Measurements from ENCODE around the gene AOC2.
"Not testable (repeated sequence)": the region's sequence is repeated elsewhere in the genome, so short reads cannot be mapped to it uniquely, and the experiment has no call there.

AOC2 gene

GRCh38 chr17:42832213-42832933 is 12.0 kb upstream of the AOC2 start:
- no peak for DNase-seq (ENCODE audit: extremely low read depth in 1 of 2, low read depth in 1 of 2)

- DNase-seq (ENCODE audit: extremely low read depth in 1 of 2, low read depth in 1 of 2), result peak; percentile 75 to 85
These were observed 11.2 kb upstream of the AOC2 start, which contains the start of gene PSME3 for GRCh38 chr17:42832934-42833766. PSME3 (plus strand) TSS chr17:42833397; CDS start chr17:42833632, 235 bp downstream.

DNA sequence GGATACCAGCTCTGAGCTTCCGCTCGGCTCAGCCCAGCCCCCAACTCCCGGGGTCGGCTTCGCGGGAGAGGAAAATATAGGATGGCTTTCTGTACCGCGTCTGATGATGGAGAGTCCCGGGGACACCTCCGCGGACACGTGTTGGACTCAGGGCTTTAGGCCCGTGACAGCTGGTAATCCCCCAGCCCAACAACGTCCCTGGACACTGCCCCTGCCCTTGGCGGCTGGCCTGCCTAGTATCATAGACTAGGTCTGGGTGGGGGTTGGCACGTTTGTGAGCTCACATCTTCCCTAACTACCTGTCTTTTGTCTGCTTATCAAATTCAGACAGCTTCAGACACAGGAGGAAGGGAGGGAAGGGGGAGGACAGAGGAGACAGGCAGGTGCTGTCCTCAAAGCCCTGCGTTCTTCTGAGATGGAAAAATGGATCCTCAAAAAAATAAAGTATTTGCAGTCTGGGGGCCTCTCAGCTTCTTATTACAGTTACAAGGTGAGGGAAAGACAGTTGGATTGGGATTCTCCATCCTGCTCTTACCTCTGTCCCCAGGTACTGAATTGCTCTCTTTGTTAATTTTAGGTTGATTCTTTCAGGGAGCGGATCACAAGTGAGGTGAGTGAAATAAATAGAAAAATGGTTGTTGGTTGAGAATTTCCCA is 10.5 kb upstream of the AOC2 start:
- DNase-seq (ENCODE audit: extremely low read depth in 1 of 2, low read depth in 1 of 2), result no peak

GRCh38 chr17:42835732-42836131 is 8.6 kb upstream of the AOC2 start:
- no peak for DNase-seq (ENCODE audit: extremely low read depth in 1 of 2, low read depth in 1 of 2)

DNA sequence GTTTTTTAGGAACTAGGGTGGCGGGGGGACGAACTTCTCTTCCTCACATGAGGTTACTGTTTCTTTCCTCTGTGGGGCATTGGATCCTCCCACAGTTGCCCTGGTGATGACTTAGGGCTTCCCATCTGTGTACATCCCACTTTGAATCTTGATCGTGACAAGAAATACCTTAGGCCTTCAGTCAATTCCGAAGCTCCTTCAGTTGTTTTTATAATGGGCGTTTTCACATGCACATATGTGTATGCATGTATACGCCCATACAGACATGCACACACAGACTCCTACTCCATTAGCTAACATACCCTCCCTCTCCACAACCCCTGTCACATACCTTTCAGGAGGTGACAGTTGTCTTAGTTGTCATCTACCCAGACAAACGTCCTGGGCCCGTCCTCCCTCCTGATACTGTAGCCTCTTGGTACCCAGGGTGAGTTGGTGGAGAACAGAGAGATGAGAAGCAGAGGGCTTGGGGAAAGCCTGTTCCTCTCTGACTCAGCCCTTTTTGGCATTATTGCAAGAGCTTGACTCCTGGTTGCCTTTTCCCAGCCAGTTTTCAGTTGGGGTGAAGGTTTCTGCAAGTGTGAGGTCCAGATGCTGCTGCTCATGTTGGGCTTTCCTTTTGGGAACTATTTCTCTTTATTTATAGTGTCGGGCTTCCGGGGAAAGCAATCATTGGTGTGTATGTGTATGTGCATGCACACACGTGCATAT is 2.2 kb upstream of the AOC2 start:
- no peak for DNase-seq (ENCODE audit: extremely low read depth in 1 of 2, low read depth in 1 of 2)

GRCh38 chr17:42843358-42843934 is 934 bp upstream of the AOC2 start:
- no peak for DNase-seq (ENCODE audit: extremely low read depth in 1 of 2, low read depth in 1 of 2)

- DNase-seq (ENCODE audit: extremely low read depth in 1 of 2, low read depth in 1 of 2), result no peak
These were observed 578 bp downstream of the AOC2 start for GRCh38 chr17:42844761-42845555.

- no peak for DNase-seq (ENCODE audit: extremely low read depth in 1 of 2, low read depth in 1 of 2)
These were observed 1.2 kb downstream of the AOC2 start for GRCh38 chr17:42845556-42845917.

DNA sequence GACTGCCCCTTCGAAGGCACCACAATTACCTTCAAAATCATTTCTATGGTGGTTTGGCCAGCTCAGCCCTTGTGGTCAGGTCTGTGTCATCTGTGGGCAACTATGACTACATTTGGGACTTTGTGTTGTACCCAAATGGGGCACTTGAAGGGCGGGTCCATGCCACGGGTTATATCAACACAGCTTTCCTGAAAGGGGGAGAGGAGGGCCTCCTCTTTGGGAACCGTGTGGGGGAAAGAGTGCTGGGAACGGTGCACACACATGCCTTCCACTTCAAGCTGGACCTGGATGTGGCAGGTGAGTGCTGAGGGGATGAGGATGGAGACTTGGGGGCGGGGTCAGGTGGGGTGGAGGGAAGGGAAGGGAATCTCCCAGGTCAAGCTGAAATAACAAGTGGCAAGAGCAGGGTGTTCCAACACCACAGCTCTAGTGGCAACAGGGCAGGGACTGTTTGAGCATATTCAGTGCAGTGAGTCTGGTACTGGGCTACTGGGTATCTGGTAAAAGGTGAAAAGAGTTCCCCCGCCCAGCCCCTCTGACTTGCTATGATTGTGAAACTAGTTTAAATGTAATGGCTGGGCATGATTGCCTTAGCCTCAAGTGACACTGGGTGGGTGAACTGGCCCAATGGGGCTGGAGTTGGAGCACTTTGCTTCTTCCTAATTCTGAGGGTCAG is 1.7 kb downstream of the AOC2 start:
- no peak for DNase-seq (ENCODE audit: extremely low read depth in 1 of 2, low read depth in 1 of 2)

GRCh38 chr17:42846594-42847280 is 2.4 kb downstream of the AOC2 start:
- DNase-seq (ENCODE audit: extremely low read depth in 1 of 2, low read depth in 1 of 2), result no peak

DNA sequence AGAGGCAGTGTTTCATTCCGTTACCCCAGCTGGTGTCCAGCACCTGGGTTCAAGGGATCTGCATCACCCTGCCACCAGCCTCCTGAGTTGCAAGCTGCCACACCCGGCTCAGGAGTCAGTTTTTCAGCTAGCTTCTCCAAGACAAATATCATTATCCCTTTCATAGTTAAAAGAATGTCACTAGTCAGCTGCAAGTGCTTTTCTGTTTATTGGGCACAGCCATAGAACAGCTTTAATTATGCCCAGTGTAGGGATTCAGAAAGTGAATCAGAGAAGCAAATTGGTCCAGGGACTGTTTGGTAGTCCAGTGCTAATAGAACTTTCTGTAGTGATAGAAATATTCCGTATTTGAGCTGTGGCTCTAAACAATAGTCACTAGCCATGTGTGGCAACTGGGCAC is 3.7 kb downstream of the AOC2 start:
- DNase-seq (ENCODE audit: extremely low read depth in 1 of 2, low read depth in 1 of 2), result no peak

GRCh38 chr17:42849031-42849430 is 4.7 kb downstream of the AOC2 start:
- no peak for DNase-seq (ENCODE audit: extremely low read depth in 1 of 2, low read depth in 1 of 2)

GRCh38 chr17:42849451-42850181 is 5.2 kb downstream of the AOC2 start:
- no peak for DNase-seq (ENCODE audit: extremely low read depth in 1 of 2, low read depth in 1 of 2)

GRCh38 chr17:42850954-42851353 is 6.6 kb downstream of the AOC2 start, which contains the start of gene AOC3:
AOC3 (plus strand) TSS chr17:42851199; CDS start chr17:42851344, 145 bp downstream.
- no peak for DNase-seq (ENCODE audit: extremely low read depth in 1 of 2, low read depth in 1 of 2)

DNA sequence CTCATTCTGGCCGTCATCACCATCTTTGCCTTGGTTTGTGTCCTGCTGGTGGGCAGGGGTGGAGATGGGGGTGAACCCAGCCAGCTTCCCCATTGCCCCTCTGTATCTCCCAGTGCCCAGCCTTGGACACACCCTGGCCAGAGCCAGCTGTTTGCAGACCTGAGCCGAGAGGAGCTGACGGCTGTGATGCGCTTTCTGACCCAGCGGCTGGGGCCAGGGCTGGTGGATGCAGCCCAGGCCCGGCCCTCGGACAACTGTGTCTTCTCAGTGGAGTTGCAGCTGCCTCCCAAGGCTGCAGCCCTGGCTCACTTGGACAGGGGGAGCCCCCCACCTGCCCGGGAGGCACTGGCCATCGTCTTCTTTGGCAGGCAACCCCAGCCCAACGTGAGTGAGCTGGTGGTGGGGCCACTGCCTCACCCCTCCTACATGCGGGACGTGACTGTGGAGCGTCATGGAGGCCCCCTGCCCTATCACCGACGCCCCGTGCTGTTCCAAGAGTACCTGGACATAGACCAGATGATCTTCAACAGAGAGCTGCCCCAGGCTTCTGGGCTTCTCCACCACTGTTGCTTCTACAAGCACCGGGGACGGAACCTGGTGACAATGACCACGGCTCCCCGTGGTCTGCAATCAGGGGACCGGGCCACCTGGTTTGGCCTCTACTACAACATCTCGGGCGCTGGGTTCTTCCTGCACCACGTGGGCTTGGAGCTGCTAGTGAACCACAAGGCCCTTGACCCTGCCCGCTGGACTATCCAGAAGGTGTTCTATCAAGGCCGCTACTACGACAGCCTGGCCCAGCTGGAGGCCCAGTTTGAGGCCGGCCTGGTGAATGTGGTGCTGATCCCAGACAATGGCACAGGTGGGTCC is 7.2 kb downstream of the AOC2 start:
- not testable (repeated sequence) for DNase-seq (ENCODE audit: extremely low read depth in 1 of 2, low read depth in 1 of 2)

DNA sequence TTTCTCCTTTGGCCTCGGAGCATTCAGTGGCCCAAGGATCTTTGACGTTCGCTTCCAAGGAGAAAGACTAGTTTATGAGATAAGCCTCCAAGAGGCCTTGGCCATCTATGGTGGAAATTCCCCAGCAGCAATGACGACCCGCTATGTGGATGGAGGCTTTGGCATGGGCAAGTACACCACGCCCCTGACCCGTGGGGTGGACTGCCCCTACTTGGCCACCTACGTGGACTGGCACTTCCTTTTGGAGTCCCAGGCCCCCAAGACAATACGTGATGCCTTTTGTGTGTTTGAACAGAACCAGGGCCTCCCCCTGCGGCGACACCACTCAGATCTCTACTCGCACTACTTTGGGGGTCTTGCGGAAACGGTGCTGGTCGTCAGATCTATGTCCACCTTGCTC is 8.0 kb downstream of the AOC2 start:
- DNase-seq (ENCODE audit: extremely low read depth in 1 of 2, low read depth in 1 of 2), result no peak

DNA sequence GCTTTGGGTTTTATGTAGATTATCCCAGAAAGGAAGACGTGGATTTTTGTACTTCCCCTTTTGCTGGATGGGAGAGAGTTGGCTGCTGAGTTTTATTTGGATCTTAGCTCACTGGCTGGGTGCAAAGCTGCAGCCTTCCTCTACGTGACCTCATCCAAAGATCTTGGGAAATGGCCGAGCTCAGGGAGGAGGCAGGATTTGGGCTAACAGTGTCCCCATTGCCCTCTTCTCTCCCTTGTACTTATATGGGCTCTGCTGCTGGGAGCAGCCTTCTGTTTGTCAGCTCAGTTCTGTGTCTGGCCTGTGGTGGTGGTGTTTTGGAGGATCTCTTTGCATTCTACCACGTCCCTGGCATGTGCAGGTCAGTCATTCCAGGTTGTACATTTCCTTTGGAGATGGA is 8.6 kb downstream of the AOC2 start:
- no peak for DNase-seq (ENCODE audit: extremely low read depth in 1 of 2, low read depth in 1 of 2)
